NCI-H510A (cell line): ENCODE data around the gene HOXB8.

ENCODE experiments used
- DNase-seq: peaks from one replicate; lab custom pipeline; 2025; lab: John Stamatoyannopoulos, UW

Gene HOXB8

DNA sequence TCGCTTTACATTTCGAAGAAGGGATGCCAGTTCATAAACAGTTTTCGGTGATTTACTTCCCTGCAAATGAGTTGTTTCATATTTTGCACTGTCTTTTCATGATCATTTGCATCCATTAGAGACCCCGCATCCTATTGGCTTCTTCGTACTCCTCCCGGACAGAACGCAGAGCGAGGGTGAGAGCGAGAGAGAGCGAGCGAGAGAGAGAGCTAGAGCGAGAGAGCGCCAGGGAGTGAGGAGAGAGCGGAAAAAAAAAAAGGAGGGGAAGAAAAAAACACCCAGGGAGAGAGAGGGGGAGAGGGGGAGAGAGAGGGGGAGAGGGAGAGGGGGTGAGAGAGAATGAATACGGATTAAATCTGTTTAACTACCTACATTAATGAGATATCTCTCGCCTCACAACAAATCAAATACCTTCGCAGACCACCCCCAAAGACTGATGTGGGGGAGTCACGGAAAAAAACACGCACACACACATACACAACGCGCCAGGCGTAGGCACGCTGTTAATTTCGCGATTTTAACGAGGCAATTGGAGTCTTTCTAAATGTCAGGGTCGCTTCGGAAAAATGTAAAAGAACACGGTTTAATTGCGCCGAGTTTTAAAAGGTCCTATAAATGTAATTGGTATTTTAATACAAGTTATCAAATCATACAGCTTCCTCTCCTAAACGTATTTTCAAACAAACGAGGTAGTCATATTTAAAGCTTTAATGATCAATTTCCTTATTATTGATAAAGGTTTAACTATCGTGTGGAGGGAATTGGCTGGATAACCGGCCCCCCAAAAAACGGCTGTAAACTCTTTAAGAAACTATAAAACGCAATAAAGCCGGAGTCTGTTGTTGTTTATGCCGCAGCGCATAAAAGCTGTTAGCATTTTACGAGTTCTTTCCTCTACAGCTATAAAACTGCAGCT lies at the start of gene HOXB8:
HOXB8 (minus strand) TSS at position 246 of the 916 bp plus-strand sequence. CDS start 588 bp downstream, outside the sequence.
- DNase-seq, result peak; percentile 24

DNA sequence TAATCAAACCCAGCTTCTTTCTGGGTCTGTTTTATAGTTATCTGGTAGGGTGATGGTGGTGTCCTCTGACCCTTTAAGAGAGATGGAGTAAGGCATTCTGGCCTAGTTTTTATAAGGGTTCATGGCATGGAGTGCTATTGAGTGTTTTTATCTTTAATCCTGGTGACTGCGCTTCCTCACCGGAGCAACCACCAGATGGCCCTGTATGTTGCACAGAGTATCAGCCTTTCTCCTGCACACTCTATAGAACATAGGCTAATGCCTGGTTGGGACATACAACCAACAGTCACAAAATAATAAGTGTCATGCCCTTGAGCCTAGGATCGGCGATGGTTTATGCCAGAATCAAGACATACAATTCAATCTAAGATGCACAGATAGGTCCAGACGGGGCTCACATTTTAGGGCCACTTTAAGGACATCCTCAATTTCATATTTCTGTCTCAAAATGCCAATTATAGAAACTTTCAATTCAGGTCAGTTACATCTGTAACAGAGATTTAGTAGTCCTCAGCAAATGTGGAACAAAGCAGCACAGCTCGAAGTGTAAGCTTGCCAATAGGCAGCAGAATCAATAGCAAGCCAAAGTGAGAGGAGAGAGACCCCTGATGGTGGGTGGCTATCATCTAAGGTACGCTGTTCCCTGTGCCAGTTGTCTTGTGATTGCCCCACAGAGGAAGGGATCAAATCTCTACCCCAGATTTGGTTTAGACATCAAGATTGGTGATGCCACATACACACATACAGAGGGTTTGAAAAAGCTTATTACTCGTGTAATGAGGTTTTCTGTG lies 48.2 kb upstream of the HOXB8 start:
- no peak for DNase-seq

DNA sequence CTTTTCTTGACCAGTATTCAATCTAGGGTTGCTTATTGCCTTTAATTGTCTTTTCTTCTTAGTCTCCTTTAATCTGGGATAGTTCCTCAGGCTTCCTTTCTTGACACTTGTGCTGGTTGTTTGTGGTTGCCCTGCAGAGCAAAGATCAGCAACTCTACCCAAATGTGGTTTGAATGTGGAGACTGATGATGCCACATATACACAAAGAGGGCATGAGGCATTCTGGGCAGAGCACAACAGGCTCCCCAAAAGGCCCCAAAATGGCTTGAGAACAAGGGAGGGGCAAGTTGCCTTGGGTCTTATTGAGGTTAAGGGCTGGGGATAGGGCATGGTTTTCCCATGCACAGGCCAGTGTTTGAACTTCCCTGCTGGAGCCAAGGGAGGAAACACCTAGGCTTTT lies 40.8 kb upstream of the HOXB8 start:
- no peak for DNase-seq

DNA sequence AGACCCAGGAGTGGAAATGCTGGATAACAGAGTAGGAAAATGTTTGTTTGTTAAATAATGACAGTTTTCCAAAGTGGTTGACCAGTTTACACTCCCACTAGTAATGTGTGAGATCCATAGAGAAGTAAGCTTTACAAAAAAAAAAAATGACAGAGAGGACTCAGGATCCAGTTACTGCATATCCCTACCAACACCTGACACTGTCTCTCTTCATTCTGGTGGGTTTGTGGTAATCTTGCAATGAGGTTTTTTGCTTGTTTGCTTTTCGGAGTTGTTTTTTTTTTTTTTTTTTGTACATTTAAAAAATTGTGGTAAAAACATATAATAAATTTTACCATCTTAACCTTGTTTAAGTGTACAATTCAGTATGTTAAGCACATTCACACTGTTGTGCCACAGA lies 34.6 kb upstream of the HOXB8 start:
- no peak for DNase-seq

DNA sequence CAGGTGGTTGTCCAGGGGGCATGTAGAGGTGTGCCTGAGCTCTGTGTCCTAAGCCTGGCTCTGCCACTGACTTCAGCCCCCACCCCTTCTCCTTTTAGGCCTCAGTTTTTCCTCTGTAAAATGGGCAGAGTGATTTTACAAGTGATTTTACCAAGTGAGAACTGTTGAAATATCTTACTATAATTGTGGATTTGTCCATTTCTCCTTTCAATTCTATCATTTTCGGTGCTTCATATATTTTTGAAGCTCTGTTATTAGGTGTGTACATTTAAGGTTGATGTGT lies 32.8 kb upstream of the HOXB8 start:
- no peak for DNase-seq

DNA sequence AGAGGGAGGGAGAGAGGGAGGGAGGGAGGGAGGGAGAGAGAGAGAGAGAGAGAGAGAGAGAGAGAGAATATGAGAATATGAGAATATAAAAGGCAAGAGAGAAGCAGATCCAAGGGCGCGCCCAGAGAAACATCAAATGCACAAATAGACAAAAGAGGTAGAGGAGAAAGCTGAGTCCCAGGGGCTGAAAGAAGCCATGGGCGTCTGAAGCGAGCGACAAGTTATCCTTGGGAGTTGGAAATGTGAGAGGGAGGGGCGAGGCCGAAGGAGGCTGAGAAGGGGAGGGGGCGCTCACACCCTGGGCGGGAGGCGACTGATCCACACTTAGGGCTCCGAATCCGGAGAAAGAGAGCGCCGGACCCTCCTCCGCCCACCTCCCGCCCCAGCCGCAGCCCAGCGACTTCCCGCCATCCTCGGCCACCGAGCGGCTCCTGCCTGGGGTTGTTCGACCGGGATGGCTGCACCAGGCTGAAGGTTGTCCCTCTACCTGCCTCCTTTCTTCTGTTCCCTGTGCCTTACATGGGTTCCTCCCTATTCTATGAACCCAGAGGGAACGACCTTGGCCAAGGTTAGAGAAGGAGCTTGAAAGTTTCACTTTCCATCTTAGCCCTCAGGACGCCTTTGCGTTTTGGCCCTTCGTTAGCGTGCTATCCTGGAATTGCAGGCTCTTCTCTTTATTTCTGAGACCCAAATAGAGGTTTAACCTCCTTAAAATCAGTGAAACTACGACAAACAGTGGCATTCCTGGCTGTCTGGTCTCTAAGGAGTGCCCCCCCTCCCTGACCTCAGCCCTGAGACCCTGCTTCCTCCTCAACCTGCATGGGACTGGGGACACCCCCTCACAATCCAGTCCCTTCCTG lies 32.2 kb upstream of the HOXB8 start:
- no peak for DNase-seq

DNA sequence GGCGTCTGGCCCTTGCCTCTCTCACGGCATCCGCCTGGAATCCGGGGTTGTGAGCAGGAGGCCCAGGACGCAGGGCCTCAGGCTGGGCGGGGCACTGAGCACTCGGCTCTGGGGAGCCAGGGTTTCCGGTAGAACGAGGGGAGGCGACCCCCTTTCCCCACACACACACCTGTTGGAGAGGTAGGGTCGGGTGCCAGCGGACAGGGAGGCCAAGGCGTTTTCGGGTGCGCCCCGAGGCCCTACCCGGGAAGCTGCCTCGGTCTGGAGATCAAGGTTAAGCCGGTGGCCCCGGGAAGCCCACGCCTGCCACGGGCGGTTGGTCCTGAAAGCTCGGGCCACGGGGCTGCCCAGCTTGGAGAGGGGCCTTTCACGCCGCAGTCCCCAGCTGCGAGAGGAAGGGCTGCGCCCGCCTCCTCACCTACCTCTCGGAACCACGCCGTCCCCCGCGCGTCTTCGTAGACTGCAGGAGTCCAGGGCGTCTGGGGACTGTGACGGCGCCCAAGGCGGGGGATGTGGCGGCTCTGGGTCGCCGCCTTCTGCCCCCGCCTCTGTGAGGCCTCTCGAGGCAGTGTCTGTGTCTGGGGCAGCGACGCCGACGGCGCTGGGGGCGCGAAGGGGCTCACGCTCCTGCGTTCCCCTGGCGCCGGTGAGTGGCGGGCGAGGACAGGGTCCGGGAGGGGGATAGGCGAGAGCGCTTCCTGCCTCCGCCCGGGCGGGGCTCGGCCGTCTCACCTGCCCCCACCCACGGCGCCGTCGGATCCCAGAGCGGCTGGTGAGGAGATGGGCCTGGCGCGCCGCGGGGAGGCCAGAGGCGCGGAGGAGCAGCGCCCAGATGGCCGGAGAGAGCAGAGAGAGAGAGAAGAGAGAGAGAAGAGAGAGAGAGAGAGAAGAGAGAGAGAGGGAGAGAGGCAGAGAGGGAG lies 31.4 kb upstream of the HOXB8 start:
- DNase-seq, result peak; percentile 72

DNA sequence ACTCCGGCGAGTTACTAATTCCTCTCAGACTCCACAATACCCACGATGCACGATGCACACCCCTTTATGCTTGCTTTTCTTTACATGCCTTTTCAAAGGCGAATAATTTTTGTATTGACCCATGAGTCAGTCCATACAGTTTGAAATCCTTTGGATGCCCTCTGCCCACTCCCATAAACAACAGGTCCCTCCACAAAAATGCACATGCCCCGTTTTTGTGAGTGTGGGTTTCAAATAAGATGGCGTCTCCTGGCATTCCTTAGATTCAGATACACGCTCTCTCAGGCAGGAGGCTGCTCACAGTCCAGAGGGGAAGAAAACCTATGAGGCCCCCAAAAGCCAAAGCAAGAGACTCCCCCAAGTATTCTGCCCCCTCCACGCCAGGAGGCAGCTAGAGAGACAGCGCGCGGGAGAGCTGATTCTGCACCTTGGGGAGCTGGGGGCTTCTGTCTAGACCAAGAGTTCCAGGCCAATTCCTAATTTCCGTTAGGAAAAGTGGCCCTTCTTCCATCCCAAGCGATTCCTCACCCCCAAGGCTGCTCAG lies 30.6 kb upstream of the HOXB8 start:
- DNase-seq, result no peak

DNA sequence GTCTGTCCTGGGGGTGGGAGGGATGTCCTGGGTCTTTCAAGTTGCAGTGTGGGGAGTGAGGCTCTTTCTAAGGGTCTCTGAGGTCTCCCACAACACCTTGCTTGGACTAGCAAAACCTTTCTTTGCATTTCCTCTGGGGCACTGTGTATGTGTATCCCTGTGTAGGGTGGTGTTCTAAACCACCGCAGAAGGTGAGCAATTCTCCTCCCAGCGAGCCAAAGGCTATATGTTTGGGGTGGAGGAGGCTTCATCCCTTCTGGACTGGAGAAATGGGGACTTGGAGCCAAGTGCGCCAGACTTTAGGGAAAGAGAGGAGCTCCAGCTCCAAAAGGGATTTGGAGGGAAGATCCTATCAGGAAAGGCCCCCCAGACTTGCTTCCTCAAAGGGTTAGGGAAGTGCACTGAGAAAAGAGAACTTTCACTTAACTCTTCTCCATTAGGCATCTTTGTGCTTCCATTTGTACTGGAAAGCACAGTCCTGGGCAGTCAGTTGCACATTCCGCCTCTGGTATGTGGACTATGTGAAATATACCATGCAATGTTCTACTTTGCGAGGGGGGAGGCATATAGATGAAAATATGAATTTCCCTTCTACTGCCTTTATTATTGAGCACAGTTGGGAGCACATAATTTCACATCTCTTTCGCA lies 29.9 kb upstream of the HOXB8 start:
- no peak for DNase-seq

DNA sequence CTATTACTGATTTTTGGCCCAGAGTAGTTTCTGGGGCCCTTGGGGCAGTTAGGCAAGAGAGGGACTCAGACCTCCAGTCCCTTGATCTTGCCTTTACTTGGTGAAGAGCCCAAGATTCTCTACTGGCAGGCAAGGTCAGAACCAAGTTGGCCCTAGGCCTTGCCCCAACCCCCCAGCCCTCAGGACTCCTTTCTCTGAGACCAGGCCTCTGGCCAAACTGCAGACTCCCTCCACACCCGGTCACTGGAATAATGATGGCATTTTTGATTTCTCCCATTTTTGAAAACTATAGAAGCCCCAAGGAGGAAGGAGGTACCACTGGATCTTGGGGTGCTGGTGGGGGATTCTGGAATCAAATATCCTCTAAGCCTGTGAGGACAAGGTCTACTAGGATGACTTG lies 29.1 kb upstream of the HOXB8 start:
- no peak for DNase-seq

DNA sequence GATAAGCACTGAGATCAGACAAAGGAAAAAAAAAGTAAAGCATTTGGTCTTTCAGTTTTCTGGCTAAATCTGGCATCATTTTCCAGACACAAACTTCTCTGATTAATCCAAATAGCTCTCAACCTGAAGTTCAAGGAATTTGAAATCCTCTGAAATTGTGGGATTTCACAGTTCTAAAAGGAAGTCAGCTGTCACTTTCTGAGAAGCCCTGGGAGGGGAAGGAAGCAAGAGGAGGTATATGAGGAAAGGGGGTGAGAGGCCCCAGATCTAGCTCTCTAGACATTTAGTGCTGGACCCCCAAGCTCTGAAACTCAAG lies 28.6 kb upstream of the HOXB8 start:
- DNase-seq, result no peak

DNA sequence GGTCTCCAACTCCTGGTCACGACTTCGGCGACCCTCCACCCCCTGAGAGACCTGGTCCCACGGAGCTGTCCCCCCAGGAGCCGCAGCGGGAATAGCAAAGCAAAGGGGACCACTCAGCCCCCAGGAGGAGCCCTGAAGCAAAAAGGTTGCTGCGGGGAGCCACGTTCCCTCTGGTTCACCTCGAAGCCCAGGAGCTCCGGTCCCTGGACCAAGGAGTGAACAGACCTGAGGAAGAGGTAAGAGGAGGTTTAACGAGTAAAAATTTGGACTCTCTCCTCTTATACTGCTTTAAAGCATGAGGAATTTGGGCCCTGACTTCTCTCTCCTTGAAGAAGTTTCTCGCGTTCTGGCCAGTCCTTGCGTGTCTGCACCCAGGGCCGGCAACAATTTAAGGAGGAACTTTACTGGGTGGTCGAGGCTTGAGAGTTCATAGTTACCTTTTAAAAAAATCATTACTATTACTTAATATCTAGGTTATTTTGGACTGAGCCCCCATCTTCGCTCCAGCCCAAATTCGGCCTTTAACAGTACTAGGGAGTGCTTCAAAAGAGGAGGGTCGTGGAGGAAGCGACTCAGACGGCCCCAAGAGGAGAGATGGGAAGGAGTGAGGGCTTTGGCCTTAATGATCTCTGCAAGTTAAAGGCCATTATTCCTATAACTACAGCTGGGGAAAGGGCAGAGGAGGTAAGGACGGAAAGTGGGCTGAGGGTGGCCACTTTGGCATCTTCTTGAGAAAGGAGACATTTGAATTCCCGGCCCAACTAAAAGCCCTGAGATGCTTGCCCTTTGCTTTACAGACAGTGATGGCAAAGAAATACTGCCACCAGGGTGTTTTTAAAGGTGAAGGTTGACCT lies 28.0 kb upstream of the HOXB8 start:
- DNase-seq, result no peak

DNA sequence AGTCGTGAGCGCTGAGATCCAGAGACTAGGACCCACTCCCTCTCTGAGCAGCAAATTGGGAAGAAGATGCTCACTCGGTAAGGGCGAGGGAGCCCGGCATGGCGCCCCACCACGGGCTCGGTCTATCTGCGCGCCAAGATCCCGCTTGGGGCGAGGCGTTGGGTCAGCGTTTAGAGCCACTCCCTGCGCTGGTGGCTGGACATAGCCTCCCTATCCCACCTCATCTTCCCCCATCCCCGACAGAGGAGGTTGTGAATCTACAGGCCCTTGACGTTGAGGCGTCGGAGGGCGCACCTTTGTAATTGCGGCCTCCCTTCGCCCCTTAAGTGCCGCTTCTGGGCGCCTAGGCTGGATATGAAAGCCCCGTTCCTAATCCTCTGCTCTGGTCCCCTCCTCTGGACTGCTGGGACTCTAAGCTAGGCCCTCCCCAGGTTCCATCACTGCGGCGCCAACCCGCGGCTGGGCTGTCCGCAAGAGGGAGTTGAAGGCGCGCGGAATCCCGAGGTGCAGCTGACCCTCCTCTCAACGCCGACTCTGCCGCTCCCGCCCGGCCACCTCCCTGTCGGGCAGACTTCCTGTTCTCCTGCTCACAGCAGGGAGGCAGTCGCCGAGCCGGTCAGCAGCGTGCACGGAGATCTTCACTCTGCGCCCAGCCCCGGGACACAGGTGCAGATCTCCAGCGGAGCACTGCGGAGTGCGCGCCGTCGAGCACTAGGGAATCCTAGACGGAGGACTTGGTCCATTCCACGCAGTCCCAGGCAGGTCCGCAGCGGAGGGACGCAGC lies 27.2 kb upstream of the HOXB8 start:
- DNase-seq, result peak; percentile 62

DNA sequence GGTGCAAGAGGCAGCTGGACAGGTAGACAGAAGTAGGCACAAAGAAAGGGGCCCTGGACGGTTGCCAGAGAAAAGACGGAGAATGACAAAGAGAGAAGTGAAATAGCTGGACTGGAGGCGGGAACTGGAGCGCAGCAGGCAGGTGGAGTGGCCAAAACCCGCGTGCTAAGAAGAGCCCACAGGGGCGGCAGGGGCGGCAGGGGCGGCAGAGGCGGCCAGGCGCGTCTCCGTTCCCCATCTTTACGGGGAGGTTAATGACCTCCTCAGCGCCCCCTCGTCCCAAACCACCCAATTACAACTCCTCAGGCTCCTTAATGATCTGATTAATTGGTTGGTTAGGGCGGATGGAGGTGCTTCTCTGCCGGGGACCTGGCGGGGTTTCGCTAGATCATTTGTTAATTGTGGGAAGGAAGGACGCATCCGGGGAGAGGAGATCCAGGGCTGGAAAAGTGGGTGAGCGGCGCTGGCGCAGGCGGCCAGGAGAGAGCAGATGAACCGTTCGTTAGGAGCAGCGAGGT lies 26.5 kb upstream of the HOXB8 start:
- no peak for DNase-seq

DNA sequence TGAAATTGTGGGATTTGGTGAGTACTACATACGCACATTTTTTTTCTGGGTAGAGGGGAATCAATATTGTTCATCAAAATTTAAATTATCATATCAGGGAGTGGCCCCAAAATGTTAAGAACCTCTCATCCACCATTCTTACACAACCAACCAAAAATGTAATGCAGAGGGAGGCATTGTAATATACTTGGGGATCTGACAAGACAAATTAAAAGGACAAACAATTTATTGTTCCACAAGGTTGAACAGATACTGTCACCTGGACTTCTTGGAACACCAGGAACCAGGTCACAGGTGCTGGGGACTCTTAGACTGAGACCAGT lies 25.7 kb upstream of the HOXB8 start:
- no peak for DNase-seq

DNA sequence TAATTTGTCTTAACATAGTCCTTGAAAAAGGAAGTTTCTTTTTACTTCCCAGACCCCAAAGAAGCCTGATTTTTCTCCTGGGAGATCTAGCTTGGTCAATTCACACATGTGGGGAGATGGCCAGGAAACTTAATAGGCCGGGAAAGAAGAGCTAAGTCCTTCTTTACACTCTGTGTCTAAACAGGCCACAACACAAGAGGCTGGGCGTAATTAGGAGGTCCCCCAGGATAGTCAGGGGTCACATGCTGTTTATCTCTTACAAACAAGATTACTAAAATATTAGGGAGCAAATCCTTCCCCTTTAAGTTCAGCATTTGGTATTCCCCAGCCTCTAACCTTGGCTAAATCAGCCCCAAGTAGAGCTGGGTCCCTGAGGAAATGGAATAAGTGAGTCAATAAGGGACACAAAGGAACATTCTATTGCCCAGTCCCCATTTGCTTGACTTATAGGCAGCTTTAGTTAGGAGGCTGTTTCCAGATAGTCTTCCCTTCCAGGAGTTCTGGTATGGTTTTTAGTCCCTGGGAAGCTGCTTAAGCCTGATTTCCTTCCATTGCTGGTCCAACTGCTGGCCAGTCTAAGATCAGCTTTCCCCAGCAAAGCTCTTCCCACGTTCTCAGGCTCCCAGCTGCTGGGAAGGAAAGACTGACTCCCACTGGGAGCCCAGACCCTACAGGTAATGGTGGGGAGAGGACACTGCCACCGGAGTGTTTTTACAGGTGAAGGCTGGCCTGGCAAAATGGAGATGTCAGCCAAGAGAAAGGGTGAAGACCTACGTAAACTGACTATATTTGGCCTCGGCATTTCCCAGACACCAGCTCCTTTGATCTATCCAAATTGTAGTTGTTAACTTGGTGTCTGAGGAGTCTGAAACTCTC lies 25.1 kb upstream of the HOXB8 start:
- DNase-seq, result no peak

DNA sequence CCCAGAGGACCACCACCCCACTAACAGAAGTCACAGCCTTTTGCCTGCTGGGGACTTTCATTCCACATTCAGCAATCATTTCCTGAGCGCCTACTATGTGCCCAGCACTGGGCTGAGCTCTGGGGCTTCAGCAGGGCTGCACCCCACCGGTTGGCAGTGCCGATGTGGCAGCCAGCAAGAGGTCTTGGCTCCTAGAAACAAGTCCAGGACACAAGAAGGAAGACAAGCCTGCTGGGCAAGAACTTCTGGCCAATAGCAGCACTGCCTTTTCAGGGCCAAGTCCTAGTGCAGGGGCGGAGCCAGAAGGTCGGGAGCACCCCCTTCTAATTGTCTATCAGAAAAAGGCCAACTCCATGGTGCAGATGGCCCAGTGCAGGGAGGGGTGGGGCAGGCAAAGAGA lies 24.0 kb upstream of the HOXB8 start:
- DNase-seq, result no peak
